Thyroid gland (tissue), 4 donors: ENCODE measurements around the gene TMEM219.

Experiments used
- CTCF ChIP-seq, 6 experiments: fragments of 200-600 bp in 3 of 6; fragments of 450-650 bp in 3 of 6; sonication (generic) in 3 of 6; IDR thresholded peaks; one replicate each; pipeline ENCODE4 v1.5.1; 2016 to 2019; ENCODE audit warnings: antibody characterized with exemption in 6 of 6, mild to moderate bottlenecking in 2 of 6, inconsistent platforms in 1 of 6, moderate library complexity in 1 of 6
- POLR2A ChIP-seq, 2 donors: fragments of 450-650 bp; IDR thresholded peaks; one replicate each; pipeline ENCODE4 v1.6.1; 2017; ENCODE audit warnings: antibody characterized with exemption in 2 of 2, mild to moderate bottlenecking in 2 of 2, moderate library complexity in 1 of 2

GRCh38 chr16:29916979-29917378, 44.9 kb upstream of the TMEM219 start:
- TF ChIP-seq CTCF (IDR thresholded peaks at IDR 0.05) (no peak), POLR2A (IDR thresholded peaks at IDR 0.05) (no peak)
